SW 1271 (cell line): ENCODE results near the gene SRGAP2.
"Not testable (repeated sequence)": the region's sequence is repeated elsewhere in the genome, so short reads cannot be mapped to it uniquely, and the experiment has no call there.

ENCODE experiments used
- DNase-seq, 2 experiments: peaks; one replicate each; lab custom pipeline; 2025; lab: John Stamatoyannopoulos, UW

Gene SRGAP2

GRCh38 chr1:206250953-206251681 lies 47.8 kb downstream of the SRGAP2 start:
- DNase-seq = not testable (repeated sequence)

DNA sequence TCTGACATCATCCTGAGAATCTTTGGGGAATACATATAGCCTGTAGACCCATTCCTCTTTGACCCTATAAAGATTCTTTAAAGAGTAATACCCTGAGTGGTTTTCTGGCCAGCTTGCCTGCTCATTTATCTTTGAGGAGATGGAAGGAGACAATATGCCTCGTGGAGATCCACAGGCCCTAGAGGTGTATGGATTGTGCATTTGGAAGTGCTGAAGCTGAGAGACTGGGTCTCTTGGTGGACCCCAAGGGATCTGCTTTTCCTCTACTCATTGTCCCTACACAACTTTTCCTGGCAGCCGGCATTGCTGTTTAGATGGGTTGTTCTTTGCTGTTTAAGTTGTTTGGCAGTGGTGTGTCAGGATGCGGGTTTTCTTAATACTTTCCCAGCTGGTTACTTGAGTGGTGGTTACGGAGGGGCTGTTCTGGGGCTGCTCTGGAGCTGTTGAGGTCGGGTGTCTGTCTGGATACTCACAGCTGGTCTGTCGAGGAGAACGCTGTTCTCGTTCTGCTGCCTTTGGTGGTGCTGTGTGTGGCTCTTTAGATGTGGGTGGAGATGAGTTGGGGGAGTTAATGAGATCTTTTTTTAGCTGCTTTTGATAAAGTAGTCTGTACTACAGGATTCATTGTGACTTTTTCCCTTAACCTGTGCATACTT lies 49.5 kb downstream of the SRGAP2 start:
- not testable (repeated sequence) for DNase-seq
